OCI-LY1 (cell line): ENCODE measurements around the gene CAPRIN2.

Experiments used
- CTCF ChIP-seq: fragments of 200-600 bp; sonication (generic), shearing (Covaris generic); IDR thresholded peaks from 2 replicates; pipeline ENCODE4 v1.5.1; 2017; ENCODE audit warnings: mild to moderate bottlenecking, antibody characterized with exemption, low read length, moderate library complexity, mixed read lengths
- EZH2 ChIP-seq: fragments of 200-600 bp; sonication (generic), shearing (Covaris generic); IDR thresholded peaks from 2 replicates; pipeline ENCODE4 v1.8.0; 2017; ENCODE audit warnings: borderline replicate concordance, mixed run types, mild to moderate bottlenecking, antibody characterized with exemption, low read length, moderate library complexity, mixed read lengths

- TF ChIP-seq CTCF: no peak
- no peak for TF ChIP-seq EZH2
Measured at GRCh38 chr12:30746190-30746589, 8.6 kb downstream of the CAPRIN2 start.
